OCI-LY1 (cell line): ENCODE results near the gene HDAC9.

Experiments
- H2AFZ ChIP-seq: fragments of 200-600 bp; sonication (generic), shearing (Covaris generic); 2 replicates; pipeline ENCODE4 v1.6.0; 2014; ENCODE audit warnings: antibody characterized with exemption, mild to moderate bottlenecking, low read length
- H3F3A ChIP-seq: fragments of 200-600 bp; sonication (generic), shearing (Covaris generic); 2 replicates; pipeline ENCODE4 v1.6.0; 2014; ENCODE audit warnings: mild to moderate bottlenecking, antibody characterized with exemption, low read length, moderate library complexity; ENCODE audit not compliant: insufficient read depth
- H3K27ac ChIP-seq: fragments of 200-600 bp; sonication (generic); 2 replicates; pipeline ENCODE4 v1.5.1; 2014; ENCODE audit warnings: low read length, mixed run types, mild to moderate bottlenecking, low read depth; ENCODE audit not compliant: poor library complexity, severe bottlenecking
- H3K27me3 ChIP-seq: fragments of 200-600 bp; sonication (generic); 2 replicates; pipeline ENCODE4 v1.6.0; 2014; ENCODE audit warnings: antibody characterized with exemption, mild to moderate bottlenecking, low read length, moderate library complexity; ENCODE audit not compliant: insufficient read depth
- H3K36me3 ChIP-seq: fragments of 200-600 bp; sonication (generic); 2 replicates; pipeline ENCODE4 v1.6.1; 2014; ENCODE audit warnings: mild to moderate bottlenecking, antibody characterized with exemption, low read length, moderate library complexity, mixed read lengths; ENCODE audit not compliant: insufficient read depth
- H3K4me1 ChIP-seq: fragments of 200-600 bp; sonication (generic); 2 replicates; pipeline ENCODE4 v1.5.1; 2014; ENCODE audit warnings: mild to moderate bottlenecking, low read length, moderate library complexity; ENCODE audit not compliant: insufficient read depth, severe bottlenecking
- H3K4me2 ChIP-seq: fragments of 200-600 bp; sonication (generic), shearing (Covaris generic); 2 replicates; pipeline ENCODE4 v1.6.1; 2014; ENCODE audit warnings: low read length
- H3K4me3 ChIP-seq: fragments of 200-600 bp; sonication (generic); 2 replicates; pipeline ENCODE4 v1.5.1; 2014; ENCODE audit warnings: low read length, low read depth, mild to moderate bottlenecking, mixed read lengths; ENCODE audit not compliant: poor library complexity, severe bottlenecking
- H3K79me2 ChIP-seq: fragments of 200-600 bp; shearing (Covaris generic); 2 replicates; pipeline ENCODE4 v1.6.1; 2016; ENCODE audit warnings: mixed run types, low read length, mixed read lengths; ENCODE audit not compliant: insufficient read depth
- H3K9ac ChIP-seq: fragments of 200-600 bp; sonication (generic), shearing (Covaris generic); 2 replicates; pipeline ENCODE4 v1.6.1; 2014; ENCODE audit warnings: mild to moderate bottlenecking, low read length, mixed read lengths
- H3K9me2 ChIP-seq: fragments of 200-600 bp; sonication (generic), shearing (Covaris generic); 2 replicates; pipeline ENCODE4 v1.6.1; 2014; ENCODE audit warnings: low read depth, mild to moderate bottlenecking, low read length, mixed read lengths
- H3K9me3 ChIP-seq: fragments of 200-600 bp; shearing (Covaris generic); 2 replicates; pipeline ENCODE4 v1.6.1; 2014; ENCODE audit warnings: low read length, mixed read lengths
- H4K20me1 ChIP-seq: fragments of 200-600 bp; sonication (generic), shearing (Covaris generic); 2 replicates; pipeline ENCODE4 v1.6.0; 2016; ENCODE audit warnings: mild to moderate bottlenecking, low read length; ENCODE audit not compliant: insufficient read depth
- CTCF ChIP-seq: fragments of 200-600 bp; sonication (generic), shearing (Covaris generic); IDR thresholded peaks from 2 replicates; pipeline ENCODE4 v1.5.1; 2017; ENCODE audit warnings: mild to moderate bottlenecking, antibody characterized with exemption, low read length, moderate library complexity, mixed read lengths
- EZH2 ChIP-seq: fragments of 200-600 bp; sonication (generic), shearing (Covaris generic); IDR thresholded peaks from 2 replicates; pipeline ENCODE4 v1.8.0; 2017; ENCODE audit warnings: borderline replicate concordance, mixed run types, mild to moderate bottlenecking, antibody characterized with exemption, low read length, moderate library complexity, mixed read lengths

HDAC9 gene

GRCh38 chr7:18803923-18804322 lies 308.4 kb downstream of the HDAC9 start:
- TF ChIP-seq CTCF (no peak), EZH2 (no peak)
- no peaks in the 10 kb centered on the region for H3K79me2 ChIP-seq
- no peaks in the 10 kb centered on the region for H4K20me1 ChIP-seq
- H3K4me1 ChIP-seq: no peaks in the 10 kb centered on the region
- no peak overlapping the region for H3K4me3 ChIP-seq
- no peaks in the 10 kb centered on the region for H3K27me3 ChIP-seq
- no peak overlapping the region for H3K9ac ChIP-seq
- H3K9me2 ChIP-seq: no peaks in the 10 kb centered on the region
- no peak overlapping the region for H2AFZ ChIP-seq
- no peaks in the 10 kb centered on the region for H3K9me3 ChIP-seq
- no peaks in the 10 kb centered on the region for H3K36me3 ChIP-seq
- no peak overlapping the region for H3K4me2 ChIP-seq
- H3F3A ChIP-seq: no peaks in the 10 kb centered on the region
- no peak overlapping the region for H3K27ac ChIP-seq

DNA sequence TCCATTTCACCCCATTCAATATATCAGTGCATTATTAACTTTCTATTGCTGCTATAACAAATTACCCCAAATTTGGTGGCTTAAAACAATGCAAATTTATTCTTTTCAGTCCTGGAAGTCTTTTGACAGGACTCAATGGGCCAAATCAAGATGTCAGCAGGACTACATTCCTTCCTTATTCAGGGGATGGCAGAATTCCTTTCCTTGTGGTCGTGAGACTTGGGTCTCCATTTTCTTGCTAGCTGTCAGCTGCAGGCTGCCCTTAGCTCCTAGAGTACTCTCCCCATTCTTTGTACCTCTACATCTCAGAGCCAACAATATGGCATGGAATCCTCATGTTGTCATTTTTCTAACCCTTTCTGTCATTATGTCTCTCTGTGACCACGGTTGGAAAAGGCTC lies 310.6 kb downstream of the HDAC9 start:
- Histone ChIP-seq H3K27ac (no peak overlapping the region), H3F3A (no peaks in the 10 kb centered on the region), H3K27me3 (no peaks in the 10 kb centered on the region), H3K36me3 (no peaks in the 10 kb centered on the region), H3K9me3 (no peaks in the 10 kb centered on the region), H3K4me1 (no peaks in the 10 kb centered on the region), H3K4me2 (no peak overlapping the region), H2AFZ (no peak overlapping the region), H4K20me1 (no peaks in the 10 kb centered on the region), H3K79me2 (no peaks in the 10 kb centered on the region), H3K9ac (no peak overlapping the region), H3K9me2 (no peaks in the 10 kb centered on the region), H3K4me3 (no peak overlapping the region)
- TF ChIP-seq EZH2 (no peak), CTCF (no peak)

- Histone ChIP-seq H3K9me3 (no peaks in the 10 kb centered on the region), H3K36me3 (no peaks in the 10 kb centered on the region), H3K9me2 (no peaks in the 10 kb centered on the region; the same call in 1 of the 2 replicates), H3K4me2 (no peak overlapping the region), H3K4me1 (no peaks in the 10 kb centered on the region), H2AFZ (no peak overlapping the region), H4K20me1 (no peaks in the 10 kb centered on the region), H3K9ac (no peak overlapping the region), H3K79me2 (no peaks in the 10 kb centered on the region), H3F3A (no peaks in the 10 kb centered on the region), H3K4me3 (no peak overlapping the region), H3K27ac (no peak overlapping the region), H3K27me3 (no peaks in the 10 kb centered on the region)
- TF ChIP-seq EZH2 (no peak), CTCF (no peak)
Observed at GRCh38 chr7:18808026-18808425, 312.5 kb downstream of the HDAC9 start.
